Endothelial cell of umbilical vein (primary cell): ENCODE results near the gene GPR160. TPM values are rescaled to one million over a fixed set of nuclear protein-coding genes. Genes with fewer than 3 reads are reported as not detected.

Experiments
- BruUV-seq: library from RNA; stranded (reverse); fragments of 400-500 nt; replicated peaks from 2 replicates; lab custom pipeline; 2021; lab: Mats Ljungman, UMichigan
- CTCF ChIA-PET: fragments of 300-600, 350-600 bp; sonication (Branson Sonifier 250); formaldehyde crosslinking; loops from one replicate; lab custom pipeline; 2021; ENCODE audit warnings: antibody characterized with exemption, inconsistent platforms; lab: Charles Lee
- POLR2A ChIA-PET: fragments of 300-600, 350-600 bp; sonication (Branson Sonifier 250); formaldehyde crosslinking; loops from one replicate; lab custom pipeline; 2021; ENCODE audit warnings: antibody characterized with exemption, inconsistent platforms; lab: Charles Lee
- DNase-seq: peaks from one replicate; pipeline ENCODE4 v3.0.0-alpha.2; 2011; ENCODE audit warnings: low read depth, low spot score
- FAIRE-seq: peaks from 2 replicates; lab custom pipeline; 2011; peaks lifted over from hg19 to GRCh38; lab: Jason Lieb, UNC
- H2AFZ ChIP-seq: 2 replicates; pipeline ENCODE4 v1.6.0; 2012; ENCODE audit warnings: low read depth, low read length, control low read depth, inconsistent platforms
- H3K27ac ChIP-seq: 2 replicates; pipeline ENCODE4 v1.5.1; 2011; ENCODE audit warnings: low read depth, mild to moderate bottlenecking, control low read depth, low read length, moderate library complexity; ENCODE audit not compliant: insufficient read depth
- H3K27me3 ChIP-seq, 2 experiments: 2 replicates each; pipeline versions ENCODE4 v1.6.0 to v1.6.1; 2011; ENCODE audit warnings: low read length in 2 of 2, mixed read lengths in 1 of 2; ENCODE audit not compliant: control insufficient read depth in 2 of 2, insufficient read depth in 2 of 2
- H3K36me3 ChIP-seq, 2 experiments: 2 replicates in 1 of 2; 3 replicates in 1 of 2; pipeline ENCODE4 v1.5.1; 2011; ENCODE audit warnings: low read length in 2 of 2, mild to moderate bottlenecking in 1 of 2, moderate library complexity in 1 of 2; ENCODE audit not compliant: control insufficient read depth in 2 of 2, insufficient read depth in 2 of 2; ENCODE audit errors: extremely low read depth in 1 of 2
- H3K4me1 ChIP-seq: 3 replicates; pipeline ENCODE4 v1.5.1; 2011; ENCODE audit warnings: mild to moderate bottlenecking, low read length; ENCODE audit not compliant: control insufficient read depth, insufficient read depth; ENCODE audit errors: extremely low read depth
- H3K4me2 ChIP-seq: 2 replicates; pipeline ENCODE4 v1.6.1; 2011; ENCODE audit warnings: low read length, control low read depth, mixed read lengths; ENCODE audit not compliant: insufficient read depth
- H3K4me3 ChIP-seq, 3 experiments: fragments of 200-600 bp in 1 of 3; sonication (generic), shearing (Covaris generic) in 1 of 3; replicated peaks in 1 of 3; 2 replicates each; pipeline ENCODE4 v1.5.1; 2011 to 2016; ENCODE audit warnings: control low read depth in 3 of 3, low read length in 3 of 3, mild to moderate bottlenecking in 2 of 3, inconsistent platforms in 1 of 3, low read depth in 1 of 3, moderate library complexity in 1 of 3; ENCODE audit not compliant: insufficient read depth in 1 of 3
- H3K79me2 ChIP-seq: 2 replicates; pipeline ENCODE4 v1.6.0; 2012; ENCODE audit warnings: low read length, inconsistent platforms; ENCODE audit not compliant: control insufficient read depth, insufficient read depth
- H3K9ac ChIP-seq: replicated peaks from 2 replicates; pipeline ENCODE3; 2011; ENCODE audit warnings: low read length, control low read depth; ENCODE audit not compliant: insufficient read depth; ENCODE audit errors: extremely low read depth
- H3K9me1 ChIP-seq: replicated peaks from 3 replicates; pipeline ENCODE4 v1.6.0; 2011; ENCODE audit warnings: mild to moderate bottlenecking, low read length; ENCODE audit not compliant: control insufficient read depth, insufficient read depth; ENCODE audit errors: extremely low read depth
- H3K9me3 ChIP-seq: replicated peaks from 2 replicates; pipeline ENCODE4 v1.5.1; 2012; ENCODE audit warnings: low read length, inconsistent platforms; ENCODE audit not compliant: control insufficient read depth, insufficient read depth
- H4K20me1 ChIP-seq: replicated peaks from 2 replicates; pipeline ENCODE3; 2011; ENCODE audit warnings: mild to moderate bottlenecking, low read length; ENCODE audit not compliant: control insufficient read depth, insufficient read depth; ENCODE audit errors: extremely low read depth
- CTCF ChIP-seq, 2 donors: IDR thresholded peaks; 1 replicate in 1 of 2; 2 replicates in 1 of 2; pipeline ENCODE4 v1.5.1; 2011; ENCODE audit warnings: low read length in 2 of 2, mild to moderate bottlenecking in 2 of 2, moderate library complexity in 2 of 2, control low read depth in 1 of 2, inconsistent platforms in 1 of 2, low read depth in 1 of 2; ENCODE audit not compliant: insufficient read depth in 1 of 2; ENCODE audit errors: extremely low read depth in 1 of 2
- EZH2 ChIP-seq: IDR thresholded peaks from 2 replicates; pipeline ENCODE4 v1.6.1; 2012; ENCODE audit warnings: borderline replicate concordance, low read depth, mild to moderate bottlenecking, moderate library complexity, low read length, inconsistent platforms; ENCODE audit not compliant: severe bottlenecking
- FOS ChIP-seq: IDR thresholded peaks from 2 replicates; pipeline ENCODE4 v1.6.1; 2011; ENCODE audit warnings: mild to moderate bottlenecking, low read length, moderate library complexity, borderline replicate concordance; ENCODE audit not compliant: insufficient read depth
- GATA2 ChIP-seq: IDR thresholded peaks from 2 replicates; pipeline ENCODE4 v1.7.0; 2011; ENCODE audit warnings: low read depth, mild to moderate bottlenecking, moderate library complexity, mixed read lengths, low read length; ENCODE audit not compliant: insufficient read length, insufficient read depth
- JUN ChIP-seq: IDR thresholded peaks from 2 replicates; pipeline ENCODE4 v1.6.1; 2011; ENCODE audit warnings: borderline replicate concordance, low read depth; ENCODE audit not compliant: insufficient read length, insufficient read depth
- MAX ChIP-seq: IDR thresholded peaks from 2 replicates; pipeline ENCODE4 v1.6.1; 2011; ENCODE audit not compliant: insufficient read depth, insufficient read length
- MYC ChIP-seq: IDR thresholded peaks from one replicate; pipeline ENCODE4 v1.6.1; 2011; ENCODE audit warnings: mild to moderate bottlenecking, low read depth, low read length
- POLR2A ChIP-seq: IDR thresholded peaks from 2 replicates; pipeline ENCODE4 v1.6.1; 2012; ENCODE audit warnings: low read depth, mild to moderate bottlenecking, control low read depth, low read length
- POLR2AphosphoS5 ChIP-seq: IDR thresholded peaks from 2 replicates; pipeline ENCODE4 v1.6.1; 2012; ENCODE audit warnings: low read depth, mild to moderate bottlenecking, control low read depth, low read length, moderate library complexity; ENCODE audit not compliant: insufficient read depth
- dilution Hi-C: fragments of 300-500 bp; cut with MboI; formaldehyde crosslinking; loops from one replicate; pipeline ENCODE4 v1.15.0; 2019; ENCODE audit warnings: low sequenced_read_pairs; ENCODE audit not compliant: extremely low pct_ligation_motif_present
- intact Hi-C: fragments of 100-400 bp; cut with micrococcal nuclease; formaldehyde crosslinking; loops from one replicate; pipeline ENCODE4 v1.10.0; 2022
- polyA plus RNA-seq, 4 experiments: library from polyadenylated mRNA; depleted of rRNA in 3 of 4; stranded (reverse) in 3 of 4; unstranded in 1 of 4; fragments of >200 nt; gene quantifications; 2 replicates each; pipeline versions ENCODE4 v1.2.1 to v1.2.3, GENCODE V29; 2011 to 2012; ENCODE audit warnings: missing spikeins in 1 of 4
- total RNA-seq: library from RNA; stranded (reverse); gene quantifications from 2 replicates; pipeline ENCODE4 v1.2.3, GENCODE V29; 2021

Gene GPR160
- total and polyA plus RNA-seq, 2 donors (not counting 3 experiments of a cell fraction or from before 2014, with no cell fraction given): 0.39 to 1.3 TPM

GRCh38 chr3:170000051-170000450, 37.7 kb upstream of the GPR160 start:
- DNase-seq: no peak
- H3K4me3 ChIP-seq: no peak overlapping the region
- peaks cover 24% of the 10 kb centered on the region for H3K4me1 ChIP-seq
- H3K9me1 ChIP-seq: no peaks in the 10 kb centered on the region
- dilution Hi-C loops: no loop called here
- intact Hi-C loops: no loop called here
- no peaks in the 10 kb centered on the region for H4K20me1 ChIP-seq
- no peak overlapping the region for H3K9ac ChIP-seq
- H3K36me3 ChIP-seq: peaks cover 0 to 3% of the 10 kb centered on the region in 2 experiments
- no peak overlapping the region for H3K4me2 ChIP-seq
- TF ChIP-seq MAX: no peak
- TF ChIP-seq POLR2AphosphoS5: no peak
- TF ChIP-seq POLR2A: no peak
- no peak for TF ChIP-seq GATA2
- no peak for TF ChIP-seq MYC
- no peak for TF ChIP-seq FOS
- no peak for TF ChIP-seq JUN
- no peak overlapping the region for H3K27ac ChIP-seq
- FAIRE-seq: no peak
- POLR2A ChIA-PET: no interaction called here
- no peaks in the 10 kb centered on the region for H3K27me3 ChIP-seq
- CTCF ChIA-PET: interaction anchor here (0.8 kb wide), 1 partner anchor 12 kb away, joined by 3 read pairs; no protein-coding TSS in a partner anchor
- H3K79me2 ChIP-seq: no peaks in the 10 kb centered on the region
- no peak overlapping the region for H2AFZ ChIP-seq
- no peaks in the 10 kb centered on the region for H3K9me3 ChIP-seq
- BruUV-seq: no TSS peak

GRCh38 chr3:170002231-170002630, 35.6 kb upstream of the GPR160 start:
- DNase-seq (peak; percentile 20), FAIRE-seq (peak; percentile 53)
- no peaks in the 10 kb centered on the region for H4K20me1 ChIP-seq
- H2AFZ ChIP-seq: peak overlapping the region; percentile 64
- intact Hi-C loops (no loop called here), dilution Hi-C loops (no loop called here)
- H3K9ac ChIP-seq: no peak overlapping the region
- no peak overlapping the region for H3K4me2 ChIP-seq
- H3K4me1 ChIP-seq: peaks cover 24% of the 10 kb centered on the region
- no peaks in the 10 kb centered on the region for H3K9me1 ChIP-seq
- H3K36me3 ChIP-seq: no peaks in the 10 kb centered on the region
- TF ChIP-seq CTCF (IDR thresholded peaks at IDR 0.05; ENCODE audit: extremely low read depth in 1 of 2, insufficient read depth in 1 of 2, low read depth in 1 of 2, low read length in 2 of 2): no peak
- TF ChIP-seq EZH2: no peak
- no peak for TF ChIP-seq POLR2AphosphoS5
- no peak for TF ChIP-seq MAX
- no peak for TF ChIP-seq MYC
- no peak for TF ChIP-seq FOS
- TF ChIP-seq GATA2: no peak
- no peak for TF ChIP-seq JUN
- TF ChIP-seq POLR2A: no peak
- CTCF ChIA-PET: interaction anchor here (0.9 kb wide), 1 partner anchor 111 kb away, joined by 3 read pairs; no protein-coding TSS in a partner anchor
- H3K27me3 ChIP-seq: no peaks in the 10 kb centered on the region
- H3K9me3 ChIP-seq: no peaks in the 10 kb centered on the region
- POLR2A ChIA-PET: interaction anchor here (0.6 kb wide), 1 partner anchor 12 kb away, joined by 3 read pairs; no protein-coding TSS in a partner anchor
- H3K27ac ChIP-seq: no peak overlapping the region
- no TSS peak for BruUV-seq
- H3K79me2 ChIP-seq: no peaks in the 10 kb centered on the region
- H3K4me3 ChIP-seq: no peak overlapping the region
